C4-2B (cell line): ENCODE results near the gene KRT17.

Experiments used
- H3K27ac ChIP-seq: fragments of 450-650 bp; 2 replicates; pipeline ENCODE4 v1.5.1; 2017
- CTCF ChIP-seq: fragments of 450-650 bp; conservative IDR thresholded peaks from 2 replicates; pipeline ENCODE4 v1.5.1; 2017; ENCODE audit warnings: mild to moderate bottlenecking
- ZFX ChIP-seq: fragments of 450-650 bp; IDR thresholded peaks from 2 replicates; pipeline ENCODE4 v1.6.1; 2017

KRT17 gene

GRCh38 chr17:41664587-41665565, 40.5 kb upstream of the KRT17 start:
- H3K27ac ChIP-seq, result peak overlapping the region; percentile 84
- no peak for TF ChIP-seq CTCF
- TF ChIP-seq ZFX, result no peak

GRCh38 chr17:41664172-41664457, 39.7 kb upstream of the KRT17 start:
- no peak overlapping the region for H3K27ac ChIP-seq
- no peak for TF ChIP-seq CTCF
- no peak for TF ChIP-seq ZFX

- no peak overlapping the region for H3K27ac ChIP-seq
These were observed 39.2 kb upstream of the KRT17 start for GRCh38 chr17:41663451-41664171.

GRCh38 chr17:41660221-41660711, 35.9 kb upstream of the KRT17 start:
- TF ChIP-seq ZFX (no peak), CTCF (no peak)

More at GRCh38 chr17:41663451-41664171, 39.2 kb upstream of the KRT17 start:
- TF ChIP-seq ZFX, result no peak

GRCh38 chr17:41659427-41660212, 35.2 kb upstream of the KRT17 start:
- TF ChIP-seq ZFX, result no peak
- no peak for TF ChIP-seq CTCF
- H3K27ac ChIP-seq, result no peak overlapping the region

More at GRCh38 chr17:41660221-41660711, 35.9 kb upstream of the KRT17 start:
- no peak overlapping the region for H3K27ac ChIP-seq

GRCh38 chr17:41658846-41659245, 34.5 kb upstream of the KRT17 start:
- TF ChIP-seq CTCF (no peak), ZFX (no peak)
- no peak overlapping the region for H3K27ac ChIP-seq

GRCh38 chr17:41657936-41658335, 33.6 kb upstream of the KRT17 start:
- TF ChIP-seq CTCF (no peak), ZFX (no peak)
- no peak overlapping the region for H3K27ac ChIP-seq
